ENCODE data around the gene PWP2.

Gene PWP2

DNA sequence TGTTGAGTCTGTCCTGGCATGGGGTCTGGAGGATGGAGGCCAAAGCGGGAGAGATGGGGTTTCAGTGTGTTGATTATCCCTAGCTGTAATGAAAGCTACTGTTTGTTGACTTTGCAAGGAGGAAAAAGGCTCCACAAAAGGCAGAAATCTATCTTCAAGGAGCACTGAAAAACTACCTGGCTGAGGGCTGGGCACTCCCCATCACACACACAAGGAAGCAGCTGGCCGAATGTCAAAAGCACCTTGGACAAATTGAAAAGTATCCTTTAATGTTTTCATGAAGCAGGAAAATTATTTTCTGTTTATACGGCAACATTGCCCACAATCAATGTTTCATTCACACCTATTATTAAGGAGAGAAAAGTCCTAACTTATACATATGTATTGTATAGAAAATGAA is 27.8 kb upstream of the PWP2 start:
- no peak for TF ChIP-seq SIN3A (IDR thresholded peaks at IDR 0.05; ENCODE audit: borderline replicate concordance, insufficient read depth, low read length)
- no peak for TF ChIP-seq TAF1 (IDR thresholded peaks at IDR 0.05; ENCODE audit: borderline replicate concordance, insufficient read depth, low read length)
- no peak for TF ChIP-seq FOXP2 (optimal IDR thresholded peaks at IDR 0.05; ENCODE audit: borderline replicate concordance, extremely low read depth, extremely low read length, insufficient read depth)
- no peak for TF ChIP-seq POLR2AphosphoS5 (IDR thresholded peaks at IDR 0.05; ENCODE audit: low read depth, low read length)
- TF ChIP-seq, protein P1, sequence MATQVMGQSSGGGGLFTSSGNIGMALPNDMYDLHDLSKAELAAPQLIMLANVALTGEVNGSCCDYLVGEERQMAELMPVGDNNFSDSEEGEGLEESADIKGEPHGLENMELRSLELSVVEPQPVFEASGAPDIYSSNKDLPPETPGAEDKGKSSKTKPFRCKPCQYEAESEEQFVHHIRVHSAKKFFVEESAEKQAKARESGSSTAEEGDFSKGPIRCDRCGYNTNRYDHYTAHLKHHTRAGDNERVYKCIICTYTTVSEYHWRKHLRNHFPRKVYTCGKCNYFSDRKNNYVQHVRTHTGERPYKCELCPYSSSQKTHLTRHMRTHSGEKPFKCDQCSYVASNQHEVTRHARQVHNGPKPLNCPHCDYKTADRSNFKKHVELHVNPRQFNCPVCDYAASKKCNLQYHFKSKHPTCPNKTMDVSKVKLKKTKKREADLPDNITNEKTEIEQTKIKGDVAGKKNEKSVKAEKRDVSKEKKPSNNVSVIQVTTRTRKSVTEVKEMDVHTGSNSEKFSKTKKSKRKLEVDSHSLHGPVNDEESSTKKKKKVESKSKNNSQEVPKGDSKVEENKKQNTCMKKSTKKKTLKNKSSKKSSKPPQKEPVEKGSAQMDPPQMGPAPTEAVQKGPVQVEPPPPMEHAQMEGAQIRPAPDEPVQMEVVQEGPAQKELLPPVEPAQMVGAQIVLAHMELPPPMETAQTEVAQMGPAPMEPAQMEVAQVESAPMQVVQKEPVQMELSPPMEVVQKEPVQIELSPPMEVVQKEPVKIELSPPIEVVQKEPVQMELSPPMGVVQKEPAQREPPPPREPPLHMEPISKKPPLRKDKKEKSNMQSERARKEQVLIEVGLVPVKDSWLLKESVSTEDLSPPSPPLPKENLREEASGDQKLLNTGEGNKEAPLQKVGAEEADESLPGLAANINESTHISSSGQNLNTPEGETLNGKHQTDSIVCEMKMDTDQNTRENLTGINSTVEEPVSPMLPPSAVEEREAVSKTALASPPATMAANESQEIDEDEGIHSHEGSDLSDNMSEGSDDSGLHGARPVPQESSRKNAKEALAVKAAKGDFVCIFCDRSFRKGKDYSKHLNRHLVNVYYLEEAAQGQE (IDR thresholded peaks at IDR 0.05; ENCODE audit: insufficient read depth in 1 of 2, low read depth in 2 of 2, low read length in 2 of 2) = no peak

DNA sequence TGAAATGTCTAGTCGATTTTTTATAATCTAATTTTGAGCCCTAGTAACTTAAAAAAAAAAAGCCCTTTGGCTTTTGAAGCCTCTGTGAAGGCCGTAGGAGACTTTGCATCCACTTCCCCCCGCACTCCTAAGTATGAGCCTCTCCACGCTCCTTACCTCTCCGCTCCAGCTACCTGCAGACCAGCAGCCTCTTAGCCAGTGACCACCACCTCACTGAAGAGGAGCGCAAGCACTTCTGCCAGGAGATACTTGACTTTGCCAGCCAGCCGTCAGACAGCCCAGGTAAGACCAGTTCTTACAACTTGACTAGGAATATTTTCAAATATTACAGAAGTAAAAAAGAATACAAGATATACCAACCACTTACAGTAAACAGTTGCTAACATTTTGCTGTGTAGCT is 27.4 kb upstream of the PWP2 start:
- TF ChIP-seq POLR2AphosphoS5 (IDR thresholded peaks at IDR 0.05; ENCODE audit: low read depth, low read length) = no peak
- TF ChIP-seq FOXP2 (optimal IDR thresholded peaks at IDR 0.05; ENCODE audit: borderline replicate concordance, extremely low read depth, extremely low read length, insufficient read depth) = no peak
- TF ChIP-seq SIN3A (IDR thresholded peaks at IDR 0.05; ENCODE audit: borderline replicate concordance, insufficient read depth, low read length) = no peak
- TF ChIP-seq, protein P1 (IDR thresholded peaks at IDR 0.05; ENCODE audit: insufficient read depth in 1 of 2, low read depth in 2 of 2, low read length in 2 of 2) = no peak
- TF ChIP-seq TAF1 (IDR thresholded peaks at IDR 0.05; ENCODE audit: borderline replicate concordance, insufficient read depth, low read length) = no peak

DNA sequence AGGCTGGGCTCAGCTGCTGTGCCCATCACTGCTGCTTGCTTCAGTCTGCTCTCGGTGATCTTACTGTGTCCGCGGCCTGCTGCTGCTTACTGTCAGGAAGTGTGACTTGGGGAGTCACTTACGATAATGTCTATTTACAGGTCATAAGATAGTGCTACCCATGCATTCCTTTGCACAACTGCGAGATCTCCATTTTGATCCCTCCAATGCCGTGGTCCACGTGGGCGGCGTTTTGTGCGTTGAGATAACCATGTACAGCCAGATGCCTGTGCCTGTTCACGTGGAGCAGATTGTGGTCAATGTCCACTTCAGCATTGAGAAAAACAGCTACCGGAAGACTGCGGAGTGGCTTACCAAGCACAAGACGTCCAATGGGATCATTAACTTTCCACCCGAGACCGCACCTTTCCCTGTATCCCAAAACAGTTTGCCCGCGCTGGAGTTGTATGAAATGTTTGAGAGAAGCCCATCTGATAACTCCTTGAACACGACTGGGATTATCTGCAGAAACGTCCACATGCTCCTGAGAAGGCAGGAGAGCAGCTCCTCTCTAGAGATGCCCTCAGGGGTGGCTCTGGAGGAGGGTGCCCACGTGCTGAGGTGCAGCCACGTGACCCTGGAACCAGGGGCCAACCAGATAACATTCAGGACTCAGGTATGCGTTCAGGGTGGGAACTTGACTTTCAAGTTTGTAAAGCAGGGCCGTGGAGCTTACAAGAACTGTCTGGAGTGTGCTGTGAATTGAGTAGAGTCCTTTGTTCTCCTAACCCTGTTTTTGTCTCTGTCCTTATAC is 24.4 kb upstream of the PWP2 start:
- no peak for TF ChIP-seq TAF1 (IDR thresholded peaks at IDR 0.05; ENCODE audit: borderline replicate concordance, insufficient read depth, low read length)
- TF ChIP-seq SIN3A (IDR thresholded peaks at IDR 0.05; ENCODE audit: borderline replicate concordance, insufficient read depth, low read length) = no peak
- no peak for TF ChIP-seq FOXP2 (optimal IDR thresholded peaks at IDR 0.05; ENCODE audit: borderline replicate concordance, extremely low read depth, extremely low read length, insufficient read depth)
- TF ChIP-seq, protein P1 (IDR thresholded peaks at IDR 0.05; ENCODE audit: insufficient read depth in 1 of 2, low read depth in 2 of 2, low read length in 2 of 2) = no peak
- no peak for TF ChIP-seq POLR2AphosphoS5 (IDR thresholded peaks at IDR 0.05; ENCODE audit: low read depth, low read length)

DNA sequence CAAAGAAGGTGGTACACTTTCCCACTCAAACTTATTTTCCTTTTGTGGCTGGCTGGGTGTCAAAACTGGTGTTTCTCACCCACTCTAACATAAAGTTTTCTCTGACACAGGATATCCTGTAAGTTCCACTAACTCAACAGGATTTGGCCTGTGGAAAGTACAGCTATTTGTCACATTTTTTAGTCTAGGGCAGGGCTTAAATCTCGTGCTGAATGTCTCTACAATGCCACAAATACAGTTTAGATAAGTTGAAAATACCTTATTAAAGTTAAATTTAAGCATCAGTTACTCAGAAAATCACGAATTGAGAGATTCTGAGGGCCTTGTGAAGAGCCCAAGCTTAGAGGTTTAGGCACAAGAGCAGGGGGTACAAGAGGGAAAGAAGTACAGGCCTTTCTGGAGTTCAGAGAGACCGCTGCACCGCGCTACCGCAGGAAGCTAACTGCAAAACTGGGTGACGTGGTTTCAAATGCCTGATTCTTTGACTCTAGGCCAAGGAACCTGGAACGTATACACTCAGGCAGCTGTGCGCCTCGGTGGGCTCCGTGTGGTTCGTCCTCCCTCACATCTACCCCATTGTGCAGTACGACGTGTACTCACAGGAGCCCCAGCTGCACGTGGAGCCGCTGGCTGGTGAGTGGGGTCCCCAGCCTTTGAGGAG is 23.4 kb upstream of the PWP2 start:
- no peak for TF ChIP-seq POLR2AphosphoS5 (IDR thresholded peaks at IDR 0.05; ENCODE audit: low read depth, low read length)
- TF ChIP-seq FOXP2 (optimal IDR thresholded peaks at IDR 0.05; ENCODE audit: borderline replicate concordance, extremely low read depth, extremely low read length, insufficient read depth) = no peak
- TF ChIP-seq TAF1 (IDR thresholded peaks at IDR 0.05; ENCODE audit: borderline replicate concordance, insufficient read depth, low read length) = no peak
- TF ChIP-seq SIN3A (IDR thresholded peaks at IDR 0.05; ENCODE audit: borderline replicate concordance, insufficient read depth, low read length) = no peak
- TF ChIP-seq, protein P1 (IDR thresholded peaks at IDR 0.05; ENCODE audit: insufficient read depth in 1 of 2, low read depth in 2 of 2, low read length in 2 of 2) = no peak
